Osteoblast (primary cell): ENCODE results near the gene CRYGD. TPM values are rescaled to one million over a fixed set of nuclear protein-coding genes. Genes with fewer than 3 reads are reported as not detected.

Source experiments
- DNase-seq: peaks from one replicate; pipeline ENCODE4 v3.0.0; 2011; ENCODE audit warnings: low spot score, mixed read lengths; ENCODE audit not compliant: insufficient read length; ENCODE audit errors: missing footprints
- H2AFZ ChIP-seq: 2 replicates; pipeline ENCODE4 v1.6.0; 2011; ENCODE audit warnings: mild to moderate bottlenecking, low read length
- H3K27ac ChIP-seq: 2 replicates; pipeline ENCODE4 v1.5.1; 2011; ENCODE audit warnings: mild to moderate bottlenecking, low read depth, low read length, moderate library complexity
- H3K27me3 ChIP-seq: 2 replicates; pipeline ENCODE4 v1.6.0; 2012; ENCODE audit warnings: mild to moderate bottlenecking, control low read depth, inconsistent platforms, low read length, moderate library complexity; ENCODE audit not compliant: insufficient read depth
- H3K36me3 ChIP-seq: 2 replicates; pipeline ENCODE4 v1.5.1; 2011; ENCODE audit warnings: mild to moderate bottlenecking, low read length, control low read depth, moderate library complexity; ENCODE audit not compliant: insufficient read depth
- H3K4me1 ChIP-seq: 2 replicates; pipeline ENCODE4 v1.5.1; 2011; ENCODE audit warnings: mild to moderate bottlenecking, low read length, control low read depth, moderate library complexity; ENCODE audit not compliant: insufficient read depth
- H3K4me2 ChIP-seq: 2 replicates; pipeline ENCODE4 v1.6.0; 2011; ENCODE audit warnings: mild to moderate bottlenecking, low read length; ENCODE audit not compliant: insufficient read depth
- H3K4me3 ChIP-seq: fragments of 200-600 bp; sonication (generic); 3 replicates; pipeline ENCODE4 v1.5.1; 2012; ENCODE audit warnings: mild to moderate bottlenecking, low read length, inconsistent platforms; ENCODE audit not compliant: insufficient read depth
- H3K79me2 ChIP-seq: 2 replicates; pipeline ENCODE4 v1.6.0; 2012; ENCODE audit warnings: mild to moderate bottlenecking, low read length, control low read depth, inconsistent platforms; ENCODE audit not compliant: insufficient read depth
- H3K9me3 ChIP-seq: 2 replicates; pipeline ENCODE4 v1.5.1; 2011; ENCODE audit warnings: low read depth, low read length, control low read depth
- H4K20me1 ChIP-seq: 2 replicates; pipeline ENCODE4 v1.6.0; 2012; ENCODE audit warnings: mild to moderate bottlenecking, low read length, control low read depth; ENCODE audit not compliant: insufficient read depth
- total RNA-seq: library from RNA; depleted of rRNA; stranded (reverse); fragments of >200 nt; gene quantifications from 2 replicates; pipeline ENCODE4 v1.2.3, GENCODE V29; 2012
- TF ChIP-seq, protein P1 (sequence below): IDR thresholded peaks from 2 replicates; pipeline ENCODE4 v1.5.1; 2011; ENCODE audit warnings: mild to moderate bottlenecking, low read depth, low read length, moderate library complexity; ENCODE audit errors: extremely low read depth

The CRYGD gene
- total RNA-seq, 1 donor = not detected

DNA sequence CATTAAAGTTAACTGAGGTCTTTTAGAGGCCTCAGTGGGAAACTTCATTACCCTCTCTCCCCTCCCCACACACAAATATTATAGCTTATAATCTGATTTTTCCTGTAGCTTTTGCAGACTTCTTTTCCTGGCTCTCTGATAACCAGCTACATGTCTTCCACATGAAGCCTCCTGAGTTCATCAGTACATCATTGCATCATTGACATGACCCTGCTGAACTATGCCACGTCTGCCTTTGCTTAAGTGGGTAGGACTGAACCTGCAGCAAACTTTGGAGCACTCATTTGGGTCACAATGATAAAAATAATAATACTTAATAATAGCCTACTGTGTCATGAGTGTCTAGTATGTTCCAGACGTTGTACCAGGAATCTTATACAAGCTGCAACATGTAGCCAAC, 32.1 kb upstream of the CRYGD start:
- no peak overlapping the region for H3K27ac ChIP-seq
- no peaks in the 10 kb centered on the region for H4K20me1 ChIP-seq
- no peaks in the 10 kb centered on the region for H3K27me3 ChIP-seq
- no peaks in the 10 kb centered on the region for H3K9me3 ChIP-seq
- TF ChIP-seq, protein P1, sequence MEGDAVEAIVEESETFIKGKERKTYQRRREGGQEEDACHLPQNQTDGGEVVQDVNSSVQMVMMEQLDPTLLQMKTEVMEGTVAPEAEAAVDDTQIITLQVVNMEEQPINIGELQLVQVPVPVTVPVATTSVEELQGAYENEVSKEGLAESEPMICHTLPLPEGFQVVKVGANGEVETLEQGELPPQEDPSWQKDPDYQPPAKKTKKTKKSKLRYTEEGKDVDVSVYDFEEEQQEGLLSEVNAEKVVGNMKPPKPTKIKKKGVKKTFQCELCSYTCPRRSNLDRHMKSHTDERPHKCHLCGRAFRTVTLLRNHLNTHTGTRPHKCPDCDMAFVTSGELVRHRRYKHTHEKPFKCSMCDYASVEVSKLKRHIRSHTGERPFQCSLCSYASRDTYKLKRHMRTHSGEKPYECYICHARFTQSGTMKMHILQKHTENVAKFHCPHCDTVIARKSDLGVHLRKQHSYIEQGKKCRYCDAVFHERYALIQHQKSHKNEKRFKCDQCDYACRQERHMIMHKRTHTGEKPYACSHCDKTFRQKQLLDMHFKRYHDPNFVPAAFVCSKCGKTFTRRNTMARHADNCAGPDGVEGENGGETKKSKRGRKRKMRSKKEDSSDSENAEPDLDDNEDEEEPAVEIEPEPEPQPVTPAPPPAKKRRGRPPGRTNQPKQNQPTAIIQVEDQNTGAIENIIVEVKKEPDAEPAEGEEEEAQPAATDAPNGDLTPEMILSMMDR = no peak
- no peaks in the 10 kb centered on the region for H3K4me1 ChIP-seq
- no peak for DNase-seq
- no peaks in the 10 kb centered on the region for H3K79me2 ChIP-seq
- H3K36me3 ChIP-seq = no peaks in the 10 kb centered on the region
- H3K4me3 ChIP-seq = no peak overlapping the region
- H3K4me2 ChIP-seq = no peak overlapping the region
- no peak overlapping the region for H2AFZ ChIP-seq

GRCh38 chr2:208153156-208153555, 28.8 kb upstream of the CRYGD start:
- no peaks in the 10 kb centered on the region for H4K20me1 ChIP-seq
- no peak overlapping the region for H3K27ac ChIP-seq
- H3K4me1 ChIP-seq = no peaks in the 10 kb centered on the region
- DNase-seq = no peak
- H3K4me2 ChIP-seq = no peak overlapping the region
- H3K9me3 ChIP-seq = no peaks in the 10 kb centered on the region
- no peak overlapping the region for H3K4me3 ChIP-seq
- H2AFZ ChIP-seq = no peak overlapping the region
- no peaks in the 10 kb centered on the region for H3K27me3 ChIP-seq
- TF ChIP-seq, protein P1 = no peak
- no peaks in the 10 kb centered on the region for H3K36me3 ChIP-seq
- no peaks in the 10 kb centered on the region for H3K79me2 ChIP-seq

DNA sequence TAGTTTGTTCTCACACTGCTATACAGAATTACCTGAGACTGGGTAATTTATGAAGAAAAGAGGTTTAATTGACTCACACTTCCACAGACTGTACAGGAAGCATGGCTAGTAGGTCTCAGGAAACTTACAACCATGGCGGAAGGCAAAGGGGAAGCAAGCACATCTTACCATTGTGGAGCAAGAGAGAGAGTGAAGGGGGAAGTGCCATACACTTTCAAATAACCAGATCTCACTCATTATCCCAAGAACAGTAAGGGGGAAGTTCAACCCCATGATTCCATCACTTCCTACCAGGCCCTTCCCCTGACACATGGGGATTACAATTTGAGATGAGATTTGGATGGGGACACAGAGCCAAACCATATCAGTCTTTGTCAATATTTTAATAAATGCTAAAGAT, 26.6 kb upstream of the CRYGD start:
- no peaks in the 10 kb centered on the region for H3K9me3 ChIP-seq
- H3K27me3 ChIP-seq = no peaks in the 10 kb centered on the region
- H4K20me1 ChIP-seq = no peaks in the 10 kb centered on the region
- H3K79me2 ChIP-seq = no peaks in the 10 kb centered on the region
- TF ChIP-seq, protein P1 = no peak
- H3K27ac ChIP-seq = no peak overlapping the region
- H3K36me3 ChIP-seq = no peaks in the 10 kb centered on the region
- no peak for DNase-seq
- H3K4me2 ChIP-seq = no peak overlapping the region
- H3K4me3 ChIP-seq = no peak overlapping the region
- no peaks in the 10 kb centered on the region for H3K4me1 ChIP-seq
- no peak overlapping the region for H2AFZ ChIP-seq

- Histone ChIP-seq H3K27ac (no peak overlapping the region), H3K9me3 (no peaks in the 10 kb centered on the region), H3K27me3 (no peaks in the 10 kb centered on the region), H3K4me1 (no peaks in the 10 kb centered on the region), H3K4me3 (no peak overlapping the region), H4K20me1 (no peaks in the 10 kb centered on the region), H3K79me2 (no peaks in the 10 kb centered on the region), H3K4me2 (no peak overlapping the region), H3K36me3 (no peaks in the 10 kb centered on the region), H2AFZ (no peak overlapping the region)
- no peak for DNase-seq
- TF ChIP-seq, protein P1 = no peak
These were observed 25.8 kb upstream of the CRYGD start for GRCh38 chr2:208150094-208150493.
